Measurements from ENCODE around the gene C1QTNF6. TPM values are rescaled to one million over a fixed set of nuclear protein-coding genes. Genes with fewer than 3 reads are reported as not detected.

C1QTNF6 gene
- total and polyA plus RNA-seq, 2 experiments from 2014 or later, result 1.7 to 2.3 TPM

GRCh38 chr22:37184380-37184755 is 3.7 kb downstream of the C1QTNF6 start:
- H3K27ac ChIP-seq (ENCODE audit: low read depth), result no peak overlapping the region
- TF ChIP-seq ZNF114 (CRISPR knock-in tag; IDR thresholded peaks at IDR 0.05) (no peak), JUNB (IDR thresholded peaks at IDR 0.05; ENCODE audit: unreplicated experiment) (no peak), ZNF331 (CRISPR knock-in tag; IDR thresholded peaks at IDR 0.05; ENCODE audit: low read depth) (no peak), CREB1 (CRISPR knock-in tag; IDR thresholded peaks at IDR 0.05; ENCODE audit: low read depth) (no peak), POLR2AphosphoS5 (IDR thresholded peaks at IDR 0.05; ENCODE audit: low read depth) (no peak), EZH2 (IDR thresholded peaks at IDR 0.05; ENCODE audit: low read depth, unreplicated experiment) (no peak), ETS1 (IDR thresholded peaks at IDR 0.05) (no peak), NANOG (IDR thresholded peaks at IDR 0.05; ENCODE audit: borderline replicate concordance) (no peak), EZH2phosphoT487 (IDR thresholded peaks at IDR 0.05; ENCODE audit: unreplicated experiment) (no peak), REST (IDR thresholded peaks at IDR 0.05; ENCODE audit: unreplicated experiment) (no peak), CTCF (conservative IDR thresholded peaks at IDR 0.05; ENCODE audit: low read depth in 2 of 2) (no peak), STAT1 (IDR thresholded peaks at IDR 0.05; ENCODE audit: unreplicated experiment) (no peak), ZNF462 (CRISPR knock-in tag; IDR thresholded peaks at IDR 0.05) (no peak)

More at GRCh38 chr22:37184380-37184755, 3.7 kb downstream of the C1QTNF6 start:
- ATAC-seq, result no peak
- peaks cover 12% of the 10 kb centered on the region for H3K27me3 Mint-ChIP-seq (ENCODE audit: insufficient read depth, low read depth, poor library complexity)
- no peak overlapping the region for H3K4me3 Mint-ChIP-seq
- Histone ChIP-seq H3K27me3 (ENCODE audit: insufficient read depth) (no peaks in the 10 kb centered on the region), H2AFZ (no peak overlapping the region), H4K20me1 (replicated peaks; ENCODE audit: insufficient read depth) (no peaks in the 10 kb centered on the region), H3K4me2 (no peak overlapping the region), H3F3A (replicated peaks; ENCODE audit: low read depth) (peaks cover 10% of the 10 kb centered on the region; the same call in 1 of the 2 replicates), H3K36me3 (ENCODE audit: insufficient read depth) (no peaks in the 10 kb centered on the region), H3K4me3 (no peak overlapping the region), H3K4me1 (ENCODE audit: insufficient read depth) (peaks cover 28% of the 10 kb centered on the region), H3K79me2 (replicated peaks; ENCODE audit: insufficient read depth) (no peaks in the 10 kb centered on the region), H3K9me2 (ENCODE audit: insufficient read depth) (no peaks in the 10 kb centered on the region)
- peaks cover 29% of the 10 kb centered on the region for H3K4me1 Mint-ChIP-seq
- no peaks in the 10 kb centered on the region; the same call in 2 of the 3 replicates for H3K9me3 Mint-ChIP-seq
- no peak for DNase-seq (ENCODE audit: low spot score)
- H3K27ac Mint-ChIP-seq, result no peak overlapping the region
- peaks cover under 1% of the 10 kb centered on the region for H3K36me3 Mint-ChIP-seq (ENCODE audit: low read depth)
